ENCODE data around the gene PHACTR1.

PHACTR1 gene

DNA sequence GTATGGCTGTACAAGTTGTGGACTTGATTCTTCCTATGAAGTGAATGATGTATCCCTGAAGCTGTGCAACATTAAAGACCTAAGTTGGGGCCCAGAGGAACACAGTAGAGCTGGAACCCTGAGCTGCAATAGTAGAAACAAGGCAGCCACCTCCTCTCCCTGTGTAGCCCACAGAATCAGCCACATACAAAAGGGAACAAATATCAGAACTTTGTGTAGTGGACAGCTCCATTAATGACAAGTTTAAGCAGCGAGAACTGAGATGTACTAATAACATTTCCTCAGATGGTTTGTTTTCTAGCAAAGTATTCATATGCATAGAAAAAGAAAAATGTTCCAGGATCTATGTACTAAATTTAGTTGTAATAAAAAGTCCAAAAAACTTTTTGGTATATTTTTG, 19.2 kb downstream of the PHACTR1 start:
- TF ChIP-seq, protein P1, sequence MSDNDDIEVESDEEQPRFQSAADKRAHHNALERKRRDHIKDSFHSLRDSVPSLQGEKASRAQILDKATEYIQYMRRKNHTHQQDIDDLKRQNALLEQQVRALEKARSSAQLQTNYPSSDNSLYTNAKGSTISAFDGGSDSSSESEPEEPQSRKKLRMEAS (IDR thresholded peaks at IDR 0.05): no peak
- no peak for TF ChIP-seq RAD21 (IDR thresholded peaks at IDR 0.05; ENCODE audit: low read depth)
- TF ChIP-seq NFIC (IDR thresholded peaks at IDR 0.05): no peak
- TF ChIP-seq TEAD4 (IDR thresholded peaks at IDR 0.05): no peak
- no peak for TF ChIP-seq EP300 (IDR thresholded peaks at IDR 0.05; ENCODE audit: borderline replicate concordance)
- TF ChIP-seq ZBTB7A (IDR thresholded peaks at IDR 0.05; ENCODE audit: low read depth): no peak
- TF ChIP-seq EGR1 (IDR thresholded peaks at IDR 0.05): no peak
- TF ChIP-seq, protein P2, sequence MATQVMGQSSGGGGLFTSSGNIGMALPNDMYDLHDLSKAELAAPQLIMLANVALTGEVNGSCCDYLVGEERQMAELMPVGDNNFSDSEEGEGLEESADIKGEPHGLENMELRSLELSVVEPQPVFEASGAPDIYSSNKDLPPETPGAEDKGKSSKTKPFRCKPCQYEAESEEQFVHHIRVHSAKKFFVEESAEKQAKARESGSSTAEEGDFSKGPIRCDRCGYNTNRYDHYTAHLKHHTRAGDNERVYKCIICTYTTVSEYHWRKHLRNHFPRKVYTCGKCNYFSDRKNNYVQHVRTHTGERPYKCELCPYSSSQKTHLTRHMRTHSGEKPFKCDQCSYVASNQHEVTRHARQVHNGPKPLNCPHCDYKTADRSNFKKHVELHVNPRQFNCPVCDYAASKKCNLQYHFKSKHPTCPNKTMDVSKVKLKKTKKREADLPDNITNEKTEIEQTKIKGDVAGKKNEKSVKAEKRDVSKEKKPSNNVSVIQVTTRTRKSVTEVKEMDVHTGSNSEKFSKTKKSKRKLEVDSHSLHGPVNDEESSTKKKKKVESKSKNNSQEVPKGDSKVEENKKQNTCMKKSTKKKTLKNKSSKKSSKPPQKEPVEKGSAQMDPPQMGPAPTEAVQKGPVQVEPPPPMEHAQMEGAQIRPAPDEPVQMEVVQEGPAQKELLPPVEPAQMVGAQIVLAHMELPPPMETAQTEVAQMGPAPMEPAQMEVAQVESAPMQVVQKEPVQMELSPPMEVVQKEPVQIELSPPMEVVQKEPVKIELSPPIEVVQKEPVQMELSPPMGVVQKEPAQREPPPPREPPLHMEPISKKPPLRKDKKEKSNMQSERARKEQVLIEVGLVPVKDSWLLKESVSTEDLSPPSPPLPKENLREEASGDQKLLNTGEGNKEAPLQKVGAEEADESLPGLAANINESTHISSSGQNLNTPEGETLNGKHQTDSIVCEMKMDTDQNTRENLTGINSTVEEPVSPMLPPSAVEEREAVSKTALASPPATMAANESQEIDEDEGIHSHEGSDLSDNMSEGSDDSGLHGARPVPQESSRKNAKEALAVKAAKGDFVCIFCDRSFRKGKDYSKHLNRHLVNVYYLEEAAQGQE (IDR thresholded peaks at IDR 0.05; ENCODE audit: low read depth): peak; percentile 79

DNA sequence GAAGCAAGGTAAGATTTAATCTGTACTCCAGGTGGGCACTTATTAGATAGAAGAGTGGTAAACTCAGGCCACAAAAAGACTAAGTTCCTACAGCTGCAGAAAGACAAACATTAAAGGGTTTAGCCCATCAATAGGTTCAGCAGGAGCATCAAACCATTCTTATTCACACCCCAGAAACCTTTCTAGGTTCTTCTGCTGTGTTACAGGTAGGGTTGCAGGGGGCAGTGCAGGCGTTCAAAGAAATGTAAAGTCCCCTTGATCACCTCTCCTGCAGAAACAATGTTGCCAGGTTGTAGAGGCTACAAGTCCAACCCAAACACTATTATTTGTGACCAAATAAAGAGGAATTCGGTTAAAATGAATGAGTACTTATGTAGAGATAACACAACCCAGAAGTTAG, 31.8 kb downstream of the PHACTR1 start:
- TF ChIP-seq FOXM1 (IDR thresholded peaks at IDR 0.05; ENCODE audit: borderline replicate concordance, low read depth) (no peak), NFIC (IDR thresholded peaks at IDR 0.05) (no peak), RAD21 (IDR thresholded peaks at IDR 0.05; ENCODE audit: low read depth) (no peak), CREB1 (IDR thresholded peaks at IDR 0.05; ENCODE audit: low read depth) (no peak), CEBPB (IDR thresholded peaks at IDR 0.05) (no peak), EP300 (IDR thresholded peaks at IDR 0.05; ENCODE audit: borderline replicate concordance) (no peak), TEAD4 (IDR thresholded peaks at IDR 0.05) (no peak), TCF12 (IDR thresholded peaks at IDR 0.05; ENCODE audit: low read depth) (no peak), TAF1 (IDR thresholded peaks at IDR 0.05; ENCODE audit: low read depth) (no peak), EGR1 (IDR thresholded peaks at IDR 0.05) (no peak), ZBTB7A (IDR thresholded peaks at IDR 0.05; ENCODE audit: low read depth) (no peak), YY1 (IDR thresholded peaks at IDR 0.05; ENCODE audit: low read depth) (no peak)
- TF ChIP-seq, protein P1 (IDR thresholded peaks at IDR 0.05): no peak
- TF ChIP-seq, protein P2 (IDR thresholded peaks at IDR 0.05; ENCODE audit: low read depth): no peak
- TF ChIP-seq, protein P3, sequence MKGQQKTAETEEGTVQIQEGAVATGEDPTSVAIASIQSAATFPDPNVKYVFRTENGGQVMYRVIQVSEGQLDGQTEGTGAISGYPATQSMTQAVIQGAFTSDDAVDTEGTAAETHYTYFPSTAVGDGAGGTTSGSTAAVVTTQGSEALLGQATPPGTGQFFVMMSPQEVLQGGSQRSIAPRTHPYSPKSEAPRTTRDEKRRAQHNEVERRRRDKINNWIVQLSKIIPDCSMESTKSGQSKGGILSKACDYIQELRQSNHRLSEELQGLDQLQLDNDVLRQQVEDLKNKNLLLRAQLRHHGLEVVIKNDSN (IDR thresholded peaks at IDR 0.05): no peak

DNA sequence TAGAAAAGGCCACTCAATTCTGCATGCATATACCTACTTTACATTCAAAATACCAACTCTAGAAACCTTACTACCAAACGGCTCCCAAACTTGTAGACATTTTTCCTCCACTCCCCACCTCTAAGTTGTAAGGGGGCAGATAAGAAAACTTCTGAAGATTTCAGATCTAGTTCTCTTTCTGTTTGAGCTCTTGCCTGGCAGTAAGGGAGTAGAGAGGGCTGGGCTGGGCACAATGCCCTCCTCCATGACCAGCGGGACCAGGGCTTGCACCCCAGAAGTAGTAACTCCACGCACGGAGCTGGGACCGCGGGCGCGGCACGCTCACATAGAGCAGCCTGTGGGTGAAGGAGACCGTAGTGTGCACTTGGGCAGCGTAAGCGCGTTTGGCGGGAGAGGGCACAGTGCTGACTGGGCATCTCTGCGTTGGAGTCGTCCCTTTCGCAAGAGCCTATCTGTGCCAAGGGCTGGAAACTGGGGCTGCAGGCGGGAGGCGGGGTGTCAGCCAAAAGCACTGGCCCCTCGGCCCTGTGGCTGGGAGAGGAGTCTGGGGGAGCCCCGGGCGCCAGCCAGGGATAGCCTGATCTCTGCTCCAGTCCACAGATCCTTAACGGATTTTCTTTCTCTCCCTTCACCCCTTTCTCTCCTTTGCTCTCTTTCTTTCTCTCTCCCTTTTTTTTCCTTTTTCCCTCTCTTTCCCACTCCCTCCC, 32.4 kb downstream of the PHACTR1 start:
- TF ChIP-seq TCF12 (IDR thresholded peaks at IDR 0.05; ENCODE audit: low read depth): no peak
- no peak for TF ChIP-seq FOXM1 (IDR thresholded peaks at IDR 0.05; ENCODE audit: borderline replicate concordance, low read depth)
- no peak for TF ChIP-seq EGR1 (IDR thresholded peaks at IDR 0.05)
- no peak for TF ChIP-seq CEBPB (IDR thresholded peaks at IDR 0.05)
- no peak for TF ChIP-seq NFIC (IDR thresholded peaks at IDR 0.05)
- no peak for TF ChIP-seq ZBTB7A (IDR thresholded peaks at IDR 0.05; ENCODE audit: low read depth)
- no peak for TF ChIP-seq TAF1 (IDR thresholded peaks at IDR 0.05; ENCODE audit: low read depth)
- no peak for TF ChIP-seq EP300 (IDR thresholded peaks at IDR 0.05; ENCODE audit: borderline replicate concordance)
- TF ChIP-seq, protein P1 (IDR thresholded peaks at IDR 0.05): no peak
- TF ChIP-seq TEAD4 (IDR thresholded peaks at IDR 0.05): no peak

DNA sequence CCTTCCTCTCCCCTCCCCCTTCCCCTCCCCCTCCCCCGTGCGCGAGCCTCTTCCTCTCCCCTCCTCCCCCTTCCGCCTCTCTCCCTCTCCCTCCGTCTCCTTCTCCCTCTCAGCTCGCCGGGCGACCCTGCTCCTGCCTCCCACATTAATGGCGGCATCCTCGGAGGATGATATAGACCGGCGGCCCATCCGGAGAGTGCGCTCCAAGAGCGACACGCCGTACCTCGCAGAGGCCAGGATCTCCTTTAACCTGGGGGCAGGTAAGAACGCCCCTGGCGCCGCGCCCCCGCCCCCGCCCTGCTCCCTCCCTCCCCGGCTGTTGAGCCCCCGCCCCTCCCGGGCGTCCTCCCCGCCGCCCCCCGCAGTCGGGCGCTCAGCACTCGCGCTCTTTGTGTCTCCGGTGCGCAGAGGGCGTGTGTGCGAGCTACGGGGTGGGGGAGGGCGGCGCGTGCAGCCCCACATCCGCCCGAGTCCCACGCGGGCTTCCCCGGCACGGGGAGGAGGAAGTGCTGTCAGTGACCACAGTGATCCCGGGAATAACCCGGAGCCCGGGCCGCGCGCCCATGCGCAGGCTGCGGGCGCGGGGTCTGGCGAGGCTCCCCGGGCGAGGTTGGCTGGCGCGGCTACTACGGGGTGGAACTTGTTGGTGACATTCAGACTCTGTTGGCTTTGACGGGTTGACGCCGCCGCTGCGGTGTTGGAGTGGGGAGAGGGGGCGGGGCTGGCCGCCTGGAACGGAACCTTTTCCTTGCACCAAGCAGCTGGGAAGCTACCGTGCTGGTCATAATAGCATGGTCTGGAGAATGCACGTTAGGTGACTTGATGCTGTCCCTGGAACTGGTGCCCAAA, 33.2 kb downstream of the PHACTR1 start:
- TF ChIP-seq RAD21 (IDR thresholded peaks at IDR 0.05; ENCODE audit: low read depth) (no peak), YY1 (IDR thresholded peaks at IDR 0.05; ENCODE audit: low read depth) (no peak), TAF1 (IDR thresholded peaks at IDR 0.05; ENCODE audit: low read depth) (no peak), EGR1 (IDR thresholded peaks at IDR 0.05) (no peak), TEAD4 (IDR thresholded peaks at IDR 0.05) (no peak), CREB1 (IDR thresholded peaks at IDR 0.05; ENCODE audit: low read depth) (no peak), ZBTB7A (IDR thresholded peaks at IDR 0.05; ENCODE audit: low read depth) (no peak), FOXM1 (IDR thresholded peaks at IDR 0.05; ENCODE audit: borderline replicate concordance, low read depth) (no peak), NFIC (IDR thresholded peaks at IDR 0.05) (no peak), CEBPB (IDR thresholded peaks at IDR 0.05) (no peak), TCF12 (IDR thresholded peaks at IDR 0.05; ENCODE audit: low read depth) (no peak), EP300 (IDR thresholded peaks at IDR 0.05; ENCODE audit: borderline replicate concordance) (no peak)
- TF ChIP-seq, protein P3 (IDR thresholded peaks at IDR 0.05): no peak
- TF ChIP-seq, protein P2 (IDR thresholded peaks at IDR 0.05; ENCODE audit: low read depth): no peak
- TF ChIP-seq, protein P1 (IDR thresholded peaks at IDR 0.05): no peak

All from Ishikawa (cell line).